GM19395 (cell line): ENCODE data around the gene KCNMA1.
"Not testable (repeated sequence)": the region's sequence is repeated elsewhere in the genome, so short reads cannot be mapped to it uniquely, and the experiment has no call there.

Source experiments
- ATAC-seq: cut with Tn5 transposase; IDR thresholded peaks from one replicate; pipeline ENCODE4 v1.9.1; 2021; ENCODE audit warnings: mild to moderate bottlenecking, moderate library complexity; ENCODE audit not compliant: unreplicated experiment

The KCNMA1 gene

DNA sequence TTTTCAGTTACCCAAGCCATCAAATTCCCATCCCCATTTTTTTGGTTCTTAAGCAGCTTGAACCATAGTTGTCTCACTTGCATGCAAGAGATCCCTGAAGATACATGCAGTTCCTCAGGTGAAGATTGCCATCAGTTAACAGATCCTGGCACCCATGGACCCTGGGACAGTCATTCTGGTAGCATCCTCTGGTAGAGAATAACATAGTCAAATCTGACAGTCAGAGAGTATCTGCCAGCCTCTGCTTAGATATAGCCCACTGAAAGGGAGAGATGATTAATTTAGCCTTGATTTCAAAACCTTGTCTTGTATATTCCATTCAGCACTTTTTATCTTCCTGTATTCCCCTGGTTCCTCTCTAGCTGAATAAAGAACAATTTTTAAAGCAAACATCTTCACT, 280.4 kb downstream of the KCNMA1 start:
- no peak for ATAC-seq

- no peak for ATAC-seq
Observed at GRCh38 chr10:77355844-77356243, 281.8 kb downstream of the KCNMA1 start.

DNA sequence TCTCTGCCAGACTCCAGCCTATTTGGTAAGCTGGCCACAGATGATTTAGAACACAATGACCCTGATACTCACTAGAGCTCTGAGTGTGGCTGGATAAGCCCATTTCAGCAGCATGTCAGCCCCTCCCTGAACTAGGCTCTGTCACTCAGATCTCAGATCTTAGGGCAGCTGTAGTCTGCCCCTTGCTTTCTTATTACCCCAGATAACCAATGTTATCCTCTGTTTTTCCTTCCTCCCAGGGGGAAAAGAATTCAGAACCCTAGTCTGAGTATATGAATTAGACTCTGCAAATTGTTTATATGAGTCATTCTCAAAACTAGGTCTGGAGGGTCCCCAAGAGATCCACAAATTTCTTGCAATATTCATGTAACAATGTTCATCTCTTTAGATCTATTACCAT, 286.2 kb downstream of the KCNMA1 start:
- ATAC-seq = no peak

GRCh38 chr10:77350711-77351119, 286.9 kb downstream of the KCNMA1 start:
- no peak for ATAC-seq

DNA sequence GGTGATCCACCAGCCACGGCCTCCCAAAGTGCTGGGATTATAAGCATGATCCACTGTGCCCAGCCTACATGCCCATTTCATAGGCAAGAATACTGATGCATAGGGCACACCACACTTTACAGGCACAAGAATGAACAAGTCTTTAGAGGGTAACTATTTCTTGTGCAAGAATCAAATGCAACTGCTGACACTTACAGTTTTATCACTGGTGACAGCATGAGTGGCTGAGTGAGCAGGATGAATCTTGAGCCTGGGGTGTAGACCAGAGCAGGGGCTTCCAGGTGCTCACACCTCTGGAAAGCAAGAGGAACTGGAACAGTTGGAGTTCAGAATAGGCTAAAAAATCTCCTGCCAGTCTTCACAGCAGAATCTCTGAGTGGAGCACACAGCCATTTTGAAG, 287.5 kb downstream of the KCNMA1 start:
- no peak for ATAC-seq

GRCh38 chr10:77349226-77349625, 288.4 kb downstream of the KCNMA1 start:
- no peak for ATAC-seq

GRCh38 chr10:77348751-77349150, 288.9 kb downstream of the KCNMA1 start:
- ATAC-seq = no peak

- no peak for ATAC-seq
Observed at GRCh38 chr10:77348082-77348481, 289.5 kb downstream of the KCNMA1 start.

- no peak for ATAC-seq
Observed at GRCh38 chr10:77347052-77347451, 290.6 kb downstream of the KCNMA1 start.

DNA sequence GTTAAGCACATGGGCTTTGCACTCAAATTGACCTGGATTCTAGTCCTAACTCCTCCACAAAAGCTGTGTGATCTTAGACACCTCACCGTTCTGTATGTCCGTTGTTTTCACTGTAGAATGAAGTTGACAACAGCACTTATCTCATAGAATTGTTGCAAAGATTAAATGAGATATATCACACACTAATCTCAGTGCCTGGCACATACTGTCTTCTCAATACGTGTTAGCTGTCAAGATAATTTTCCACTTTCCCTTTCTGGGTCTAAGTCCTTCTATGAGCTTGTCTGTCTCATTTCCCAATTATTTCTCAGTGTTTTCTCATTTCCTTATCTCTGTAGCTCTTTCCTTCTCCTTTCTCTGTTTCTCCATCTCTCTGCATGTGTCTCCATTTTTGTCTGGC, 296.6 kb downstream of the KCNMA1 start:
- no peak for ATAC-seq

GRCh38 chr10:77339872-77340271, 297.7 kb downstream of the KCNMA1 start:
- ATAC-seq = not testable (repeated sequence)

GRCh38 chr10:77339166-77339565, 298.4 kb downstream of the KCNMA1 start:
- ATAC-seq = no peak

DNA sequence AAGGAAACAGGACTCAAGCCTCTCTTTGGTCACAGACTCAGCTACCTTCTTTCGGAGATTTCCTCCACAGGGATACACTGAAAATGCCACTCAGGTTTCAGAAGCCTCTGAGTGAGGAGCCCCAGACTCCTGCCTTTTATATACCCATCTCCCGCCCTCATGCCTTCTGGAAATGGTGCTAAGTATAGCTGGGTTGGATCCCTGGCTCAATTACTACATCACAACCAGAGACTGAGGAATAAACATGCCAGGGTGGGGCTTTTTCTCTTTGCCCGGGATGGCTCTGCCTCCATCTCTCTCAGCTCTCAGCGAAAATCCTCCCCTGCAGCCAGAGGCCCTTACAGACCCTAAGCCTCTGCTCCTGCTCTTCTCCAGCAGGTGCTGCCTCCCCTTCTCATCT, 299.5 kb downstream of the KCNMA1 start:
- no peak for ATAC-seq

DNA sequence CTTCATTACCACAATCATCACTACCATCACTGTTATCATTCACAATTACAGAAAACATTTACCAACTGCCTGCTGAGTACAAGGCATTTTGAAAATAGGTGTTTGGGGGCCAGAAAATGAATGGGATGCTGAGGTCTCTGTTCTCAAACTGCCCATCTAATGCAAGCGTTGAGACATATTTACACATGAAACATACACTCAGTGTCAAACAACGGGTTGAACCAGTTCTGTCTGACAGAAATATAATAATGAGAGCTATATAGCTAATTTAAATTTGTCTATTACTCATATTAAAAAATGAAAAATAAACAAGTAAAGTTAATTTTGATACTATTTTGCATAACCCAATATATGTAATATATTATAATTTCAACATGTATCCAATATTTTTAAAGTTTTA, 303.1 kb downstream of the KCNMA1 start:
- ATAC-seq = no peak

DNA sequence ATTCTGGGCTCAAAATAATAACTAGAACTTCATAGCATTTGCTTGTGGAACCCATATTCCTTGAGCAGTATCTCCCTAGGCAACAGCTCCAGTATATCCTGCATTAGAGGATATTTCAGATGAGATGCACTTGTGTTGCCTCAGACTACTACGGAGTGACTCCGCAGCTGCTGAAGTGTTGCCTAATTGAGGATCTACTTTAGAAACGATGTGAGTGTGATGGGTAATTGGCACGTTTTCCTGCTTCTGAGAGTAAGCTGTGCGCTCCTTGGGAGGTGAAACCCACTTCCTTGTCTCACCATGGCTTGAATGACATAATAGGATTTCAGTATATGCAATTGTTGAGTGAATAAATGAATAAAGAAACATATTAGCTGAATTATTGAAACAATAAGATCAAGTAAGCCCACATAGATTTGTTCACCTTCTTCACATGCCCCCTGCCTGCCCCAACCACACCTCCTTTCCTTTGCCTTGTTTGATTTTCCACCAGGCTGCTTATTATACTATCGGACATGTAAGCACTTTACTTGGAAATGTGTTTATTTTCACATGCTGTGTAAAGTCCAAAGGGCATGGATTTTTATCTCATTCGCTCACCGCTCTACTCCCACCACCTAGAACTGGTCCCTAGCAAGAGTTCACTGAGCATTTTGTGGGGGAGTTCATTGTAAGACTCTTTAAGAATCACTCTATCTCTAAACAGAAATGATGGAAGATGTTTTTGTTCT, 303.8 kb downstream of the KCNMA1 start:
- ATAC-seq = no peak

DNA sequence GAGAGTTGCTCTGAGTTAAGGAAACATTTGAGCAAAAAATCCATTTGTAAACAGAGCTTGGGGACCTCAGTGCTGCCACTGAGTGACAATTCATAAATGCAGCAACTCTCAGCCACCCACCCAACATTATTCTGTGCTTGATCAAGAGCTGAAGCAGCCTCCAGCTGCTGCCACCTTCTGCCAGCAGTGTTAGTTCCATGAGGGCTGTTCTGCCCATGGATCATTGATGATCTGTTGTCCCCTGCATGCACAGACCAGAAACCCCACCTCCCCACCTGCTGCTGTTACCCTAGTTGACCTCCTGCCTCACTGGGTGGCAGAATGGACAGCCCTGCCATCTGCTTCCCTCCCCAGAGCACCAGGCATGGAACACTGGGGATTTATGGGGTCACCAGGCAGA, 305.4 kb downstream of the KCNMA1 start:
- no peak for ATAC-seq

DNA sequence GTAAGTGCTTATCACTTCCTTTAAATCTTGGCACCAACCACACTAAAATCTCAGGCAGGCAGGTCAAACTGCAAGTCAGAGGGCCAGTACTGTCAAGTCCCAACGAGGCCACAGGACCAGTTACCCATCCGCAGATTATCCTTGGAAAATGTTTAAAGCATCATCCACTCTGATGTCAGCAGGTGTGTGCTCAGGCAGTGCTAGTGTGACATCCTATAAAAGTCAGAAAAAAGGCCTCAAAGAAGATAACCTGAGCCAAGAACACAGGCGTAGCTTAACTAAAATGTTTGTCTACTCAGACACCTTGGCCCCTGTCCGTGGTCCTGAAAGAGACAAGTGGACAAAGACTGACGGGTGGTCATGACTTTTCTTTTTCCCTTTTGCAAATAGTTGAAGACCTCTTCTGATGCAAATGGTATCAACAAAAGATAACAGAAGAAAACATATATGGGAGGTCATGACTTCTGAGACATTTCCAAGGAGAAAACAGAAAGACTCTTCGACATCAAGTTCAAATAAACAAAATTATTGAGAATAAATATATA, 309.3 kb downstream of the KCNMA1 start:
- ATAC-seq = no peak

DNA sequence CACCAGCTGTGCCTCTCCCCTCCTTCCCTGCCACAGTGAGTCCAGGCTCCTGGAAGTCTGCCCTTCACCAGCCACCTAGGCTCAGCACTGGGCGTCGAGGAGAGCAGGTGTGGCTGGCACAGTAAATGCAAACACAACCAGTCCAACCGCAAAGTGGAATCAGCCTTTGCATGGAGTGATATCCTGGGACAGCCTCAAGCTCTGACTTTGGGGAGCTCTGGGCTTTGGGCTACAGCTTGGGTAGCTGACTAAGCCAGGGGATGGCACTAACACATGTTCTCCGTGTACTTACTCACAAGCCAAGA, 312.4 kb downstream of the KCNMA1 start:
- no peak for ATAC-seq

- ATAC-seq = no peak
Observed at GRCh38 chr10:77321838-77322237, 315.8 kb downstream of the KCNMA1 start.

DNA sequence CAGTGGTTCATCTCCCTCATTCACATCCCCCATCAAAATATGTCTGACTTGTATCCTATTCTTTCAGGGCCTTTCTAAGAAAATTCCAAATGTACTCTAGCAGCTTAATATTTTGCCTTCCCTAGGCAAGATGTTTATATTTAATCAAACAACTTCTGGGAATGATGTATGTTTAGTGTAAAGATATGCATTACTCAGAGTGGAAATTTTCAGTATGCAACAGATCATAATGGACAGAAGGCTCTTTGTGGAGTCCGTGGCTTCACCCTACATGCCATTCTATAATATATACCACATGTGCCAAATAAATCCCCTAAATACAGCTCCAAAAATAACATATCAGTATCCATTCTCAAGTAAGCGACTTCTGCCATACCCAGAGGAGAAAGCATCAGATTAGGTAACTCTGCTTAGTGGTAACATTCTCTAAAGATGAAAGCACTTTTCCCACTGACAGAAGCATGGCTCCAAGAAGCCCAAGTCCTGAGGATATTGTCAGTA, 316.6 kb downstream of the KCNMA1 start:
- ATAC-seq = no peak

DNA sequence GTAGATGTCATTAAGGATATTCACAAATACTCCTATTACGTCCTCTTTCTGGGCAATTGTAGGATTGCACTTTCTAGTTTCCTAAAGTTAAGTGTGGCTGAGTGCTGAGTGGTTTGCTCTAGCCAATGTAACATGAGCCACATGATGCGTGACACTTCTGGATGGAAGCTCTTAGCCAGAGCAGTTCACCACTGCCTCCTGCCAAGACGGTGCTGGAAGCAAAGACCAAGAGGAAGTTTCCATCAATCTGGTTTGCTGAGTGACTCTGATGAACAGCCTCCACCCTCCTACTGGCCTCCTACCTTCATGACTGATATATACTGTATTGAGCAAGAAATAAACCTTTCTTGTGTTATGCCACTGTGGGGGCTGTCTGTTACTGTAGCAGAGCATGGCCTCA, 318.1 kb downstream of the KCNMA1 start:
- ATAC-seq = no peak

- ATAC-seq = no peak
Observed at GRCh38 chr10:77318739-77319138, 318.9 kb downstream of the KCNMA1 start.

DNA sequence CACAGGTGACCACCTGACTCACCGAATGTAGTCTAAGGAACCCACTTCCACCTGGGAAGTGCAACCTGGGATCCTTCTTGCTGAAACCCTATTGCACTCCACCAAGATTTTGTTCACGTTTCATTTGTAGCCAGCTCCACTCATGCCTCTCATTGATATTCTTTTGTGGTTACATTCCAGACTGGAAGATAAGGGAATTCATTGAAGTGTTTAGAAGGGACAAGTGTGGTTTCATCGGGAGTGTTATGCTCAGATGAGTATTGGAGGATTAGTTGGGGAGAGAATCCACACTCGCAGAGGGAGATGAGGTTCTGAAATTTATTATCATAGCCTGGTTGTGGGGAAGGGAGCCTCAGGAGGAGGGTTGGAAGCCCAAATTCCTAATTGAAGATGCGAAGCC, 320.4 kb downstream of the KCNMA1 start:
- no peak for ATAC-seq
